Measurements from ENCODE around the gene TCAP. TPM values are rescaled to one million over a fixed set of nuclear protein-coding genes. Genes with fewer than 3 reads are reported as not detected.

TCAP gene
- total and polyA plus RNA-seq, 4 donors, result 0.82 to 1.4 (median 1.2) TPM

GRCh38 chr17:39676198-39676819 is 11.2 kb downstream of the TCAP start:
- peaks cover 0 to 10% (median 6%) of the 10 kb centered on the region in 4 donors for H3K36me3 ChIP-seq (ENCODE audit: control insufficient read depth in 4 of 4, insufficient read depth in 4 of 4, low read length in 4 of 4)
- H3K9ac ChIP-seq (ENCODE audit: insufficient read depth in 1 of 2, low read length in 2 of 2), result no peak overlapping the region
- ATAC-seq (ENCODE audit: insufficient read depth, low FRiP score), result peak; percentile 35
- H3K4me1 ChIP-seq (ENCODE audit: control insufficient read depth in 5 of 5, insufficient read depth in 5 of 5, low read length in 5 of 5), result peaks cover 10 to 42% (median 19%) of the 10 kb centered on the region in 5 donors
- peaks cover 0 to 2% (median 0%) of the 10 kb centered on the region in 3 donors for H3K27me3 ChIP-seq (ENCODE audit: control insufficient read depth in 3 of 3, insufficient read depth in 3 of 3, low read length in 2 of 3)
- DNase-seq, result peak; percentile 70 to 89 (median 86)
- H3K4me3 ChIP-seq, result no peak overlapping the region
- no peak for TF ChIP-seq CTCF (IDR thresholded peaks at IDR 0.05; ENCODE audit: control extremely low read depth, extremely low read depth)
- H3K27ac ChIP-seq (ENCODE audit: low read depth in 1 of 2, low read length in 1 of 2), result peak overlapping the region; percentile 8 to 87
- H3K9me3 ChIP-seq (ENCODE audit: control insufficient read depth in 4 of 4, insufficient read depth in 3 of 4, low read length in 3 of 4), result no peaks in the 10 kb centered on the region
- WGBS, 2 donors, result 27 to 33% methylated on average over 7 of the region's 7 CpGs

- ATAC-seq (ENCODE audit: insufficient read depth, low FRiP score), result no peak
- peaks cover 0 to 10% (median 6%) of the 10 kb centered on the region in 4 donors for H3K36me3 ChIP-seq (ENCODE audit: control insufficient read depth in 4 of 4, insufficient read depth in 4 of 4, low read length in 4 of 4)
- WGBS, 2 donors, result 75 to 82% methylated on average over 8 of the region's 8 CpGs
- no peaks in the 10 kb centered on the region for H3K27me3 ChIP-seq (ENCODE audit: control insufficient read depth in 3 of 3, insufficient read depth in 3 of 3, low read length in 2 of 3)
- no peak overlapping the region for H3K9ac ChIP-seq (ENCODE audit: insufficient read depth in 1 of 2, low read length in 2 of 2)
- no peak for DNase-seq
- H3K9me3 ChIP-seq (ENCODE audit: control insufficient read depth in 4 of 4, insufficient read depth in 3 of 4, low read length in 3 of 4), result no peaks in the 10 kb centered on the region
- no peak for TF ChIP-seq CTCF (IDR thresholded peaks at IDR 0.05; ENCODE audit: control extremely low read depth, extremely low read depth)
- peaks cover 10 to 34% (median 19%) of the 10 kb centered on the region in 5 donors for H3K4me1 ChIP-seq (ENCODE audit: control insufficient read depth in 5 of 5, insufficient read depth in 5 of 5, low read length in 5 of 5)
- H3K27ac ChIP-seq (ENCODE audit: low read depth in 1 of 2, low read length in 1 of 2), result peak overlapping the region; percentile 34 to 87
- H3K4me3 ChIP-seq, result no peak overlapping the region
Measured at GRCh38 chr17:39677072-39677471, 11.9 kb downstream of the TCAP start.

- Histone ChIP-seq H3K27ac (ENCODE audit: low read depth in 1 of 2, low read length in 1 of 2) (peak overlapping the region; percentile 34 to 97), H3K27me3 (ENCODE audit: control insufficient read depth in 3 of 3, insufficient read depth in 3 of 3, low read length in 2 of 3) (no peaks in the 10 kb centered on the region), H3K36me3 (ENCODE audit: control insufficient read depth in 4 of 4, insufficient read depth in 4 of 4, low read length in 4 of 4) (peaks cover 0 to 10% (median 6%) of the 10 kb centered on the region in 4 donors), H3K4me3 (no peak overlapping the region), H3K4me1 (ENCODE audit: control insufficient read depth in 5 of 5, insufficient read depth in 5 of 5, low read length in 5 of 5) (peaks cover 10 to 34% (median 19%) of the 10 kb centered on the region in 5 donors), H3K9me3 (ENCODE audit: control insufficient read depth in 4 of 4, insufficient read depth in 3 of 4, low read length in 3 of 4) (no peaks in the 10 kb centered on the region), H3K9ac (ENCODE audit: insufficient read depth in 1 of 2, low read length in 2 of 2) (peak overlapping the region in 1 of 2 donors; percentile 56)
- peak; percentile 86 to 94 (median 89) for DNase-seq
- no peak for TF ChIP-seq CTCF (IDR thresholded peaks at IDR 0.05; ENCODE audit: control extremely low read depth, extremely low read depth)
- 54 to 68% methylated on average over 13 of the region's 13 CpGs for WGBS, 2 donors
- no peak for ATAC-seq (ENCODE audit: insufficient read depth, low FRiP score)
Measured at GRCh38 chr17:39677542-39678339, 12.6 kb downstream of the TCAP start.

Measured in lung (tissue), 12 donors.